ENCODE results near the gene ECPAS. TPM values are rescaled to one million over a fixed set of nuclear protein-coding genes. Genes with fewer than 3 reads are reported as not detected.
"Not testable (repeated sequence)": the region's sequence is repeated elsewhere in the genome, so short reads cannot be mapped to it uniquely, and the experiment has no call there.

ECPAS gene
- total RNA-seq, 1 experiment from 2014 or later = 69.4 TPM

DNA sequence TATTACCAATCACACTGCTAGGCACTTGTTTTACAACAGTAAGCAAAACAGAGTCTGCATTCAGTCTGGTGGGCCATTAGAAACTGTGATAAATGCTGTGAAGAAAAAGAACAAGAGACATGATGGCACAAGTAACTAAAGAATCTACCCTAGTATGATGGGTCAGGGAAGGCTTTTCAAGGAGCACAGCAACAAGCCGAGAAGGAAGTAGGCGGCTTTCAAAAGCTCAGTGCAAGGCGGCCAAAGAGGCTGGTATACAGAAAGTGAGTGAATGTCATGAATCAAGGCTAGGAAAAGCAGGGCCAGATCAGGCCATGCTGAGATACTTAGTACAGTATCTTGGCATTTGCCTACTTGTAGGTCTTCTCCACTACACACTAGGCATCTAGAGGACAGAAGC lies 76.4 kb downstream of the ECPAS start:
- peaks cover 8% of the 10 kb centered on the region for H3K36me3 ChIP-seq (ENCODE audit: control insufficient read depth, insufficient read depth, low read length)

DNA sequence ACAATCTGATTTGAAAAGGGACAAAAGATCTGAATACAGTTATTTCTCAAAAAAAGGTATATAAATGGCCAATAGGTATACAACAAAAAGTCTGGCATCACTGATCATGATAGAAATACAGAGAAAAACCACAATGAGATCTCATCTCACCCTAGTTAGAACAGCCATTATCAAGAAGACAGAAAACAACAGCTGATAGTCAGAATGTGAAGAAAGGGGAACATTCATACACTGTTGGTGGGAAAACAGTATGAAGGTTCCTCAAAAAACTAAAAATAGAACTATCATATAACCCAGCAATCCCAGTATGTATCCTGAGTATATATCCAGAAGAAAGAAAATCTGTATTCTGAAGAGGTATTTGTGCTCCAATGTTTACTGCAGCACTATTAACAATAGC lies 78.5 kb downstream of the ECPAS start:
- ATAC-seq (no peak), DNase-seq (ENCODE audit: low read depth, low spot score) (no peak)
- Histone ChIP-seq H3K4me3 (ENCODE audit: low read depth in 2 of 2, low read length in 2 of 2) (no peak overlapping the region), H3K36me3 (ENCODE audit: control insufficient read depth, insufficient read depth, low read length) (peaks cover 2% of the 10 kb centered on the region), H3K27me3 (ENCODE audit: control insufficient read depth, insufficient read depth, low read length) (no peaks in the 10 kb centered on the region), H3K9me3 (ENCODE audit: control insufficient read depth, insufficient read depth, low read depth, low read length) (no peaks in the 10 kb centered on the region), H3K4me1 (ENCODE audit: control insufficient read depth, insufficient read depth, low read length) (no peaks in the 10 kb centered on the region), H3K27ac (ENCODE audit: low read length) (no peak overlapping the region)
- BruUV-seq (replicated peaks) = no TSS peak
- TF ChIP-seq POLR2AphosphoS5 (IDR thresholded peaks at IDR 0.05; ENCODE audit: low read depth, low read length) (no peak), TCF7L2 (IDR thresholded peaks at IDR 0.05; ENCODE audit: low read depth, low read length) (no peak), SIN3A (IDR thresholded peaks at IDR 0.05; ENCODE audit: borderline replicate concordance, insufficient read depth, low read depth, low read length) (no peak)
- TF ChIP-seq, protein P1, sequence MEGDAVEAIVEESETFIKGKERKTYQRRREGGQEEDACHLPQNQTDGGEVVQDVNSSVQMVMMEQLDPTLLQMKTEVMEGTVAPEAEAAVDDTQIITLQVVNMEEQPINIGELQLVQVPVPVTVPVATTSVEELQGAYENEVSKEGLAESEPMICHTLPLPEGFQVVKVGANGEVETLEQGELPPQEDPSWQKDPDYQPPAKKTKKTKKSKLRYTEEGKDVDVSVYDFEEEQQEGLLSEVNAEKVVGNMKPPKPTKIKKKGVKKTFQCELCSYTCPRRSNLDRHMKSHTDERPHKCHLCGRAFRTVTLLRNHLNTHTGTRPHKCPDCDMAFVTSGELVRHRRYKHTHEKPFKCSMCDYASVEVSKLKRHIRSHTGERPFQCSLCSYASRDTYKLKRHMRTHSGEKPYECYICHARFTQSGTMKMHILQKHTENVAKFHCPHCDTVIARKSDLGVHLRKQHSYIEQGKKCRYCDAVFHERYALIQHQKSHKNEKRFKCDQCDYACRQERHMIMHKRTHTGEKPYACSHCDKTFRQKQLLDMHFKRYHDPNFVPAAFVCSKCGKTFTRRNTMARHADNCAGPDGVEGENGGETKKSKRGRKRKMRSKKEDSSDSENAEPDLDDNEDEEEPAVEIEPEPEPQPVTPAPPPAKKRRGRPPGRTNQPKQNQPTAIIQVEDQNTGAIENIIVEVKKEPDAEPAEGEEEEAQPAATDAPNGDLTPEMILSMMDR (IDR thresholded peaks at IDR 0.05) = no peak
- TF ChIP-seq, protein P2, sequence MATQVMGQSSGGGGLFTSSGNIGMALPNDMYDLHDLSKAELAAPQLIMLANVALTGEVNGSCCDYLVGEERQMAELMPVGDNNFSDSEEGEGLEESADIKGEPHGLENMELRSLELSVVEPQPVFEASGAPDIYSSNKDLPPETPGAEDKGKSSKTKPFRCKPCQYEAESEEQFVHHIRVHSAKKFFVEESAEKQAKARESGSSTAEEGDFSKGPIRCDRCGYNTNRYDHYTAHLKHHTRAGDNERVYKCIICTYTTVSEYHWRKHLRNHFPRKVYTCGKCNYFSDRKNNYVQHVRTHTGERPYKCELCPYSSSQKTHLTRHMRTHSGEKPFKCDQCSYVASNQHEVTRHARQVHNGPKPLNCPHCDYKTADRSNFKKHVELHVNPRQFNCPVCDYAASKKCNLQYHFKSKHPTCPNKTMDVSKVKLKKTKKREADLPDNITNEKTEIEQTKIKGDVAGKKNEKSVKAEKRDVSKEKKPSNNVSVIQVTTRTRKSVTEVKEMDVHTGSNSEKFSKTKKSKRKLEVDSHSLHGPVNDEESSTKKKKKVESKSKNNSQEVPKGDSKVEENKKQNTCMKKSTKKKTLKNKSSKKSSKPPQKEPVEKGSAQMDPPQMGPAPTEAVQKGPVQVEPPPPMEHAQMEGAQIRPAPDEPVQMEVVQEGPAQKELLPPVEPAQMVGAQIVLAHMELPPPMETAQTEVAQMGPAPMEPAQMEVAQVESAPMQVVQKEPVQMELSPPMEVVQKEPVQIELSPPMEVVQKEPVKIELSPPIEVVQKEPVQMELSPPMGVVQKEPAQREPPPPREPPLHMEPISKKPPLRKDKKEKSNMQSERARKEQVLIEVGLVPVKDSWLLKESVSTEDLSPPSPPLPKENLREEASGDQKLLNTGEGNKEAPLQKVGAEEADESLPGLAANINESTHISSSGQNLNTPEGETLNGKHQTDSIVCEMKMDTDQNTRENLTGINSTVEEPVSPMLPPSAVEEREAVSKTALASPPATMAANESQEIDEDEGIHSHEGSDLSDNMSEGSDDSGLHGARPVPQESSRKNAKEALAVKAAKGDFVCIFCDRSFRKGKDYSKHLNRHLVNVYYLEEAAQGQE (IDR thresholded peaks at IDR 0.05; ENCODE audit: insufficient read depth in 1 of 2, low read depth in 2 of 2, low read length in 1 of 2) = no peak
- in situ Hi-C loops (cut with HindIII; ENCODE audit: low pct_unique_long_range_greater_than_20kb, low sequenced_read_pairs) = no loop called here
- ChIA-PET CTCF (no interaction called here), POLR2A (no interaction called here)
- intact Hi-C loops (cut with micrococcal nuclease; ENCODE audit: unreplicated experiment) = no loop called here

More for the DNA sequence above, 76.4 kb downstream of the ECPAS start:
- Histone ChIP-seq H3K4me1 (ENCODE audit: control insufficient read depth, insufficient read depth, low read length) (no peaks in the 10 kb centered on the region), H3K27ac (ENCODE audit: low read length) (no peak overlapping the region), H3K4me3 (ENCODE audit: low read depth in 2 of 2, low read length in 2 of 2) (no peak overlapping the region), H3K27me3 (ENCODE audit: control insufficient read depth, insufficient read depth, low read length) (no peaks in the 10 kb centered on the region), H3K9me3 (ENCODE audit: control insufficient read depth, insufficient read depth, low read depth, low read length) (no peaks in the 10 kb centered on the region)
- no TSS peak for BruUV-seq (replicated peaks)
- intact Hi-C loops (cut with micrococcal nuclease; ENCODE audit: unreplicated experiment) (no loop called here), in situ Hi-C loops (cut with HindIII; ENCODE audit: low pct_unique_long_range_greater_than_20kb, low sequenced_read_pairs) (no loop called here)
- POLR2A ChIA-PET = no interaction called here
- CTCF ChIA-PET = no interaction called here
- no peak for DNase-seq (ENCODE audit: low read depth, low spot score)
- TF ChIP-seq TCF7L2 (IDR thresholded peaks at IDR 0.05; ENCODE audit: low read depth, low read length) (no peak), POLR2AphosphoS5 (IDR thresholded peaks at IDR 0.05; ENCODE audit: low read depth, low read length) (no peak), SIN3A (IDR thresholded peaks at IDR 0.05; ENCODE audit: borderline replicate concordance, insufficient read depth, low read depth, low read length) (no peak)
- TF ChIP-seq, protein P1 (IDR thresholded peaks at IDR 0.05) = no peak
- TF ChIP-seq, protein P2 (IDR thresholded peaks at IDR 0.05; ENCODE audit: insufficient read depth in 1 of 2, low read depth in 2 of 2, low read length in 1 of 2) = no peak
- ATAC-seq = no peak

DNA sequence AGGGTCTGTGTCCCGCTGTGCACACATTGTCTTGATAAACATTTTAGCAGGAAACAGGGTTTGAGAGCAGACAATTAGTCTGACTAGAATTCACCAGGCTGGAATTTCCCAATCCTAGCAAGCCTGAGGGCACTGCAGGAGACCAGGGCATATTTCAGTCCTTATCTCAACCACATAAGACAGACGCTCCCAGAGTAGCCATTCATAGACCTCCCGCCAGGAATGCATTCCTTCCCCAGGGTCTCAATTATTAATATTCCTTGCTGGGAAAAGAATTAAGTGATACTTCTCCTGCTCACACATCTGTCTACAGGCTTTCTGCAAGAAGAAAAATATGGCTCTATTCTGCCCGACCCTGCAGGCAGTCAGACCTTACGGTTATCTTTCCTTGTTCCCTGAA lies 82.7 kb downstream of the ECPAS start:
- DNase-seq (ENCODE audit: low read depth, low spot score); H3K4me3 ChIP-seq (ENCODE audit: low read depth in 2 of 2, low read length in 2 of 2); CTCF ChIA-PET; ATAC-seq; H3K9me3 ChIP-seq (ENCODE audit: control insufficient read depth, insufficient read depth, low read depth, low read length); in situ Hi-C loops (cut with HindIII; ENCODE audit: low pct_unique_long_range_greater_than_20kb, low sequenced_read_pairs); H3K27me3 ChIP-seq (ENCODE audit: control insufficient read depth, insufficient read depth, low read length); BruUV-seq (replicated peaks); intact Hi-C loops (cut with micrococcal nuclease; ENCODE audit: unreplicated experiment); H3K4me1 ChIP-seq (ENCODE audit: control insufficient read depth, insufficient read depth, low read length); H3K27ac ChIP-seq (ENCODE audit: low read length); POLR2A ChIA-PET; H3K36me3 ChIP-seq (ENCODE audit: control insufficient read depth, insufficient read depth, low read length): not testable (repeated sequence)
